Liver (tissue), 2 donors: ENCODE results near the gene CNGA3.

Experiments
- FOXA2 ChIP-seq: IDR thresholded peaks from 2 replicates; pipeline ENCODE4 v1.6.1; 2016; ENCODE audit warnings: antibody characterized with exemption
- YY1 ChIP-seq: IDR thresholded peaks from 2 replicates; pipeline ENCODE4 v1.6.1; 2016; ENCODE audit warnings: antibody characterized with exemption, mild to moderate bottlenecking
- TF ChIP-seq, protein P1 (sequence below): fragments of 150-350 bp; IDR thresholded peaks from 2 replicates; pipeline ENCODE4 v1.5.1; 2017; ENCODE audit warnings: improper control_type of control experiment, low read depth, low read length; ENCODE audit not compliant: missing input control
- donor health status: healthy.

DNA sequence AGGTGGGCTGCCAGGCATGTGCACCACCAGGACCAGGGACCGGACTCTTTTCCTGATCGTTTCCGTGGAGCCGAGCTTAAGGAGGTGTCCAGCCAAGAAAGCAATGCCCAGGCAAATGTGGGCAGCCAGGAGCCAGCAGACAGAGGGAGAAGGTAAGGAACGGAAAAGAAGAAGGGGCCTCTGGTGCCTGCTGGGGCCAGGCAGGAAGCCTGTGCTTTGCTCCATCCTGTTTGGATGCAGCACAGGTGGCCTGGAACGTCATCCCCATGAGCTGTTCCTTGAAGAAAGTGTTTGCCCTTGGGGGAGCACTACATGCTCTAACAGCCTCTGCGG lies 33.9 kb downstream of the CNGA3 start:
- TF ChIP-seq YY1 = no peak
- TF ChIP-seq, protein P1, sequence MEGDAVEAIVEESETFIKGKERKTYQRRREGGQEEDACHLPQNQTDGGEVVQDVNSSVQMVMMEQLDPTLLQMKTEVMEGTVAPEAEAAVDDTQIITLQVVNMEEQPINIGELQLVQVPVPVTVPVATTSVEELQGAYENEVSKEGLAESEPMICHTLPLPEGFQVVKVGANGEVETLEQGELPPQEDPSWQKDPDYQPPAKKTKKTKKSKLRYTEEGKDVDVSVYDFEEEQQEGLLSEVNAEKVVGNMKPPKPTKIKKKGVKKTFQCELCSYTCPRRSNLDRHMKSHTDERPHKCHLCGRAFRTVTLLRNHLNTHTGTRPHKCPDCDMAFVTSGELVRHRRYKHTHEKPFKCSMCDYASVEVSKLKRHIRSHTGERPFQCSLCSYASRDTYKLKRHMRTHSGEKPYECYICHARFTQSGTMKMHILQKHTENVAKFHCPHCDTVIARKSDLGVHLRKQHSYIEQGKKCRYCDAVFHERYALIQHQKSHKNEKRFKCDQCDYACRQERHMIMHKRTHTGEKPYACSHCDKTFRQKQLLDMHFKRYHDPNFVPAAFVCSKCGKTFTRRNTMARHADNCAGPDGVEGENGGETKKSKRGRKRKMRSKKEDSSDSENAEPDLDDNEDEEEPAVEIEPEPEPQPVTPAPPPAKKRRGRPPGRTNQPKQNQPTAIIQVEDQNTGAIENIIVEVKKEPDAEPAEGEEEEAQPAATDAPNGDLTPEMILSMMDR = no peak
- TF ChIP-seq FOXA2 = no peak
